Right forelimb (tissue), 1 donor: Measurements from ENCODE around the gene ZC3HAV1.

Experiments
- DNase-seq: peaks from one replicate; pipeline ENCODE4 v3.0.0-alpha.2; 2018

The ZC3HAV1 gene

DNA sequence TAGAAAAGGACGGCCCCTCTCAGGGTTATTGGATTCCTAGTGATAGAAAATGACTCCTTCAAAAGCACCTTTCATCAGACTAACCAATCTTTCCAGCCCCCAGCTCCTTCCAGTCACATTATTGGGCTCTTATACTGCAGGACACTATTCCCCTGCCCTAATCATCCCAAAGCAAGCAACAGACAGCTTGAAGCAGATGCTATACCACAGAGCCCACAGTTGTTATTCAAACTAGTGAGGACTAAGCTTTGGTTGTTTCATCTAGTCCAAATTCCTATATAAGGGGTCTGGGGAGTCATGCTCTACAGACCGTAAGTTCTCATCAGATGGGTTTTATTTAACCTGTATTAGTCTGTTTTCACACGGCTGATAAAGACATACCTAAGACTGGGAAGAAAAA lies 98.1 kb downstream of the ZC3HAV1 start:
- DNase-seq: no peak

DNA sequence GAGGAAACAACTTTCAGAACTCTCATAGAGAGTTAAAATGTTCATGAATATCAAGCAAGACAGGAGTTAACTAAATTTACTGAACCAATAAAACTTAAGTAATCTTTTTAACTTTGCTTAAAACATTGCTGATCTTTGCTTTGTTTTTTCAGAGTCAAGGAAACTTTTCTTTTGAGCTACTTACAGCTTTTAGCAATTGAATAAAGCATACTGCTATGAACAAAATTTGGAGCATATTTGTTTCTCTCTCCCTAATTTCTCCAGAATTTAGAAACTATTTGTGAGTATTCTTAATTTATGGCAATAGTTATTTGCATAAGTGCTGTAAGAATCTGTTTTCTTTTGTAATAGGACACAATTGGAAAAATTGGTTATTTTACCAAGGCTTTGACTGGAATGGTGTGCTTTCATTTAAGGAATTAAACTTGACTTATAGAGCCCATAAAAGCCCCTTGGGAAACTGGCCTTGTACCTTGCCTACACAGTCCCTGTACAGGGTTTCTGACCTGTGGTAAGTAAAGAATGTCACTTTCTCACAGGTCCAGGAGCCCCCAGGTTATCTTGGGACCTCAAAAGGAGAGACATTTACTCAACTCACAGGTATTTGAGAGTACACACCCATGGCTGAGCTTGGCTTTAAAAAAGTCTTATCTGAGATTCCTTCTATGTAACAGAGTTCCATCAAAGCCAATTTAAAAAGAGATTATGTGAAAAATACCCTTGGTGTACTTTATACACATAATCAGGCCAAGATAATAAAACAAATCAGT lies 105.0 kb downstream of the ZC3HAV1 start:
- no peak for DNase-seq

DNA sequence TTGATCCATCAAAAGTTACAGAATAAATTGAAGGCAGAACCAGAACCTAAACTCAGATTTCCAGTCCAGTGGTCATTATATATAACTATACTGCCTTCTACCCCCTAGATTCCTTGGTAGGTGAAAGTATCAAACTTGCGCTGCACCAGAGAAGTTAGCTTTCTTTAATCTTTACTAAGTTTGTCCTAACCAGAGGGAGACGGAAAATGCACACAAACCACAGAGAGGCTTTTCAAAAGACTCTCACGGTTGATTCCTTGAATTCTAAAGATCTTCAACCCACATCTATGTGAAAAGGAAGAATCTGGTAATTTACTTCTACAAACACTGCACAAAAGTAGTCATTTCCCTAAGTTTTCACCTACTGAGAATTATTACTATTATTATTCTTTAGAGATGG lies 110.1 kb downstream of the ZC3HAV1 start:
- no peak for DNase-seq
